Stimulated activated CD4-positive, alpha-beta T cell treated with anti-CD3 and anti-CD28 coated beads, TNF-alpha, amount 100 ng/mL, for 4 hours (primary cell): Measurements from ENCODE around the gene ZNF587.
"Not testable (repeated sequence)": the region's sequence is repeated elsewhere in the genome, so short reads cannot be mapped to it uniquely, and the experiment has no call there.

Experiments
- DNase-seq, 3 experiments: peaks; one replicate each; pipeline ENCODE4 v3.0.0-alpha.2; 2020; ENCODE audit warnings: low read depth in 3 of 3

ZNF587 gene

DNA sequence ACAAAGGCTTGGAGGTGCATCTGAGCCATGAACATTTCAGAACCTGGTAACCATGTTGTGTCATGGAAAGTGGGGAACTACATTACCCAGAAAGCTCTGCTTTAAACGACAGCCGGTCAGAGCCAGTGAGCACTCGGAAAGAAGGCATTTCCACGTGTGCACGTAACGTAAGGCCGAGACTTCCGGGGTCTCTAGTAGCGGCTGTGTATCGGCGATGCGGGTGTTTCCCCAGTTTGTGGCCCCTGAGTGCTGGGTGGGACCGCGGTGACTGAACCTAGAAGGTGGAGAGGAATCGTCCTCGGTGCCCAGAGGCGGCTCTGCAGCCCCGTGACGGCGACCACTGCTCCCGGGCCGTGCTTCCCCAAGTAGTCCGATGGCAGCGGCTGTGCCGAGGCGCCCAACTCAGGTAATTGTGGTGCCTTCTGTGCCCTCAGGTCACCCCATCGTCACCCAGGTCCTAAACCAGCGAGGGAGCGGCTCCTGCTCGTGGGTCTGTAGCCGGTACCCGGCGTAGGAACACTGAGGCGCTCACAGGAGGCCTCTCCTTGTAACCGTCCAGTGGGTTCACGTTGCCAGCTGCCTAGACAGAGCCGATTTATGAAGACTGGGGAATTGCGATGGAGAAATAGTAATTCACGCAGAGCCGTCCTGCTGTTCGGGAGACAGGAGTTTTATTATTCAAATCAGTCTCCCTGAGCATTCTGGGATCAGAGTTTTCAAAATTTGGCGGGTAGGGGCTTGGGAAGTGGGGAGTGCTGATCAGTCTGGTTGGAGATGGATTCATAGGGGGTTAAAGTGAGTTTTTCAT, at the start of gene ZNF587:
Gene ZNF587, plus strand, starts transcription at position 194 of the 808 bp plus-strand sequence. Its CDS starts 180 bp downstream, at position 374.
- peak; percentile 52 to 62 (median 55) for DNase-seq

DNA sequence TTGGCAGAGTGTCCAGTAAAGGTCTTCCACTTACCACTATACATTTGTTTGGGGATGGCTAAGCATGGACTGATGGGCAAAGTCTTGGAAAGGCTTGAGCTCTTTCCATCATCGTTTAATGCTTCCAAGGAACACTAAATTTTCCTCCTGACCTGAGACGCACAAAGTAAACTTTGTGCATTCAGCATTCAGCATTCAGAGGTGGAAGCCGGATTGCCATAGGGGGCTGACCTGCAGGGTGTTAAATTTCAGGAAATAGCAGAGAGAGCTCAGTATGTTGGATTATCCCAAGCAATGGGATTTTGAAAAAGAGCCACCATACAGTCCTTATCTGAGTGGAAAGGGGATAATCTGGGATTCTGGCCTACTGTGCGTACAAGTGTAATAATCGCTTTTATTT, 49.0 kb upstream of the ZNF587 start:
- DNase-seq: no peak

DNA sequence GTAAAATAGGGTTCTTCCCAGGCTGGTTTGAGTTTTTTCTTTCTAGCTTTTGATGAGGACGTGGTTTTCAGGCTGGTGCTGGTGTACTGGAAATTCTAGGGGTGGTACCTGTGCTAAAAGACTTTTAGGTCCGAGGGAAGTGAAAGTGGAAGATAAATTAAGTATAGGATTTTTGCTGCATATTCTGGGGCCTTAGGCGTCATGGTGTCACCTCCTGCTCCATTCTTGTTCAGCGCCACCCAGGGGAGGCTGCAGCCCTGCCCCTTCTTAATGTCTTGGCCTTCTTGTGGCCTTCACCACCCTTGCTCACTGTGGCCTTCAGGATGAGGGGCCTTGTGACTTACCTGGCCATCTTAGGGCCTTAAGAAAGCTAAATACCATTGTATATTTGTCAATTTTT, 47.4 kb upstream of the ZNF587 start:
- no peak for DNase-seq

DNA sequence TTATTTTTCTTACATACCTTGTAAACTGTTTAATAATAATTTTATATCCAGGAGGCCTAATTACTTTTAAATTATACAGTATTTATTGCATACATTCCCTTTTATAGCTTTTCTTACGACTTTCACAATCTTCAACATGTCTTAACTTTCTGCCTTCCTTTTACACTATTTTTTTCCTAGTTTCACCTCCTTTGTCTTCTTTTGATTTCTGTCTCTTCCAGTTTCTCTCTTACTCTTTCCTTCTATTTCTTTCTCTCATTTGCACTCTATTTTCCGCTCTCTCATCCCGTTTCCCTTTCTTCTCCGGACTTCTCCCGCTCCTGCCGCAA, 46.4 kb upstream of the ZNF587 start:
- no peak for DNase-seq

DNA sequence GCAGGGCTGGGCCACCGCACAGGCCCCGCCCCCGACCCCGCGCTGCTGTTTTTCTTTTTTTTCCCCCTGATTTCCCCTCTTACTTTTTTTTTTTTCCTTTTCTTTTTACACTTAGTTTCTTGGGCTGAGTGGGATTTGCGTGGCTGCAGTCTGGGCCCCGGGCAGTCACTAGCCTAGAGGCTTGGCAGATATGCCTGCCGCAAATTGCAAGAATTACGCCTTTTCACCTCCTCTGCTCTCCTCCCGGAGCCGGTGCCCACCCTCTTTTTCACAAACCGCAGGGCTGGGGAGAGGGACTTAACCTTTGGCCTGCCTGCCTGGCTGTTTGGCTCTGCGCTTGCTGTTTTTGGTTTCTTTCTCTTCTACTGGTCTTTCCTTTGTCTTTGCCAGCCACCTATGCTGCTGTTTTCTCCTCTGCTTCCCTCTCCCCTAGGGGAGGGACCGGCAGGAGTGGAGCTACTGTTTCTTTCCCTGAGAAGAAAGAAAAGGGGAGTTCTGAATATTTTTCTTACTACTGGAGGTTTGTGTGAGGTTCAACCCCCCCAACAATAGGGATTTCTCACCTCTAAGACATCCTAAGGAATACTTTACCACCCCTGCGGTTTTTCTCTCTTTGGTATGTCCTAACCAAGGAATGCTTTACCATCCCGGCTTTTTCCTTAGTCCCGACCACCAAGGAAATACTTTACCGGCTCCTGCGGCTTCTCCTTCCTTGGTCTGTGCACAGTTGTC, 45.9 kb upstream of the ZNF587 start:
- no peak for DNase-seq

DNA sequence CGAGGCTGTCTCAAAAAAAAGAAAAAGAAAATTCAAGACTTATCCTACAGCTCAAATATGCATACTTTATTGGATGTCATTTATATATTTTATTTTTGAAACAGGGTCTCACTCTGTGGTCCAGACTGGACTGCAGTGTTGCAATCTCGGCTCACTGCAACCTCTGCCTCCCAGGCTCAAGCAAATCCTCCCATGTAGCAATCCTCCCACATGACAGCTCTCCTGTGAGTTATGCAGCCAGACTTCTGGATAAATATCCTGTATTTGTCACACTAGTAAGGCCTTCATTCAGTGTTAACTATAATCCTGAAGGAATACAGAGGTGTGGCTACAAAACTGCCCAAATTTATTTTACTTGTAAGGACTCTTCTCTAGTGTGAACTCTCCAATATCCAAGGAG, 42.1 kb upstream of the ZNF587 start:
- no peak for DNase-seq

DNA sequence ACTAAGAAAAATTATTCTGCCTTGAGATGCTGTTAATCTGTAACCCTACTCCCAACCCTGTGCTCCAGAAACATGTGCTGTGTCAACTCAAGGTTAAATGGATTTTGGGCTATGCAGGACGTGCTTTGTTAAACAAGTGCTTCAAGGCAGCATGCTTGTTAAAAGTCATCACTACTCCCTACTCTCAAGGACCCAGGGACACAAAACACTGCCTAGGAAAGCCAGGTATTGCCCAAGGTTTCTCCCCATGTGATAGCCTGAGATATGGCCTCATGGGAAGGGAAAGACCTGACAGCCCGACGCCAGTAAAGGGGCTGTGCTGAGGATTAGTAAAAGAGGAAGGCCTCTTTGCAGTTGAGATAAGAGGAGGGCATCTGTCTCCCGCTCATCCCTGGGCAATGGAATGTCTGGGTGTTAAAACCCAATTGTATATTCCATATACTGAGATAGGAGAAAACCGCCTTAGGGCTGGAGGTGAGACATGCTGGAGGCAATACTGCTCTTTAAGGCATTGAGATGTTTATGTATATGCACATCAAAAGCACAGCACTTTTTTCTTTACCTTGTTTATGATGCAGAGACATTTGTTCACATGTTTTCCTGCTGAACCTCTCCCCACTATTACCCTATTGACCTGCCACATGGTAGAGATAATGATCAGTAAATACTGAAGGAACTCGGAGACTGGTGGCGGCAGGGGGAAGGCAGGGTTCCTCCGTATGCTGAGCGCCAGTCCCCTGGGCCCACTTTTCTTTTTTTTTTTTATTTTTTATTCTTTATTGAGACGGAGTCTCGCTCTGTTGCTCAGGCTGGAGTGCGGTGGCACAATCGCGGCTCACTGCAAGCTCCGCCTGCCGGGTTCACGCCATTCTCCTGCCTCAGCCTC, 39.0 kb upstream of the ZNF587 start:
- DNase-seq: not testable (repeated sequence)

DNA sequence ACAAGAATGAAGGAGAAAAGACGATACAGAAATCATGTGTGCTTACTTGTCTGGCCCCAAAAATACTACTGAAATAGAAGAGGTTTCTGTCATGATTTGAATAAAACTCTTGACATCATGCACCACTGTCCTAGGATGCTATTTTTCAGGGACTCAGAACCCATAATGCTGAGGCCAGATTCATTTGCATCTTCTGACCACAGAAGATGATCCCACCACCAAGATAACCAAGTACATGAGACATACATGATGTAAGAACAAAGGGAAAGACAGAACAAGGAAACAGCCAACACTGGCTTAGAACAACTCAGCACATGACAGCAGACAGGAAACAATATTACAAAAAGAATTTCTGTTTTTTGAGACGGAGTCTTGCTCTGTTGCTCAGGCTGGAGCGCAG, 37.4 kb upstream of the ZNF587 start:
- no peak for DNase-seq

DNA sequence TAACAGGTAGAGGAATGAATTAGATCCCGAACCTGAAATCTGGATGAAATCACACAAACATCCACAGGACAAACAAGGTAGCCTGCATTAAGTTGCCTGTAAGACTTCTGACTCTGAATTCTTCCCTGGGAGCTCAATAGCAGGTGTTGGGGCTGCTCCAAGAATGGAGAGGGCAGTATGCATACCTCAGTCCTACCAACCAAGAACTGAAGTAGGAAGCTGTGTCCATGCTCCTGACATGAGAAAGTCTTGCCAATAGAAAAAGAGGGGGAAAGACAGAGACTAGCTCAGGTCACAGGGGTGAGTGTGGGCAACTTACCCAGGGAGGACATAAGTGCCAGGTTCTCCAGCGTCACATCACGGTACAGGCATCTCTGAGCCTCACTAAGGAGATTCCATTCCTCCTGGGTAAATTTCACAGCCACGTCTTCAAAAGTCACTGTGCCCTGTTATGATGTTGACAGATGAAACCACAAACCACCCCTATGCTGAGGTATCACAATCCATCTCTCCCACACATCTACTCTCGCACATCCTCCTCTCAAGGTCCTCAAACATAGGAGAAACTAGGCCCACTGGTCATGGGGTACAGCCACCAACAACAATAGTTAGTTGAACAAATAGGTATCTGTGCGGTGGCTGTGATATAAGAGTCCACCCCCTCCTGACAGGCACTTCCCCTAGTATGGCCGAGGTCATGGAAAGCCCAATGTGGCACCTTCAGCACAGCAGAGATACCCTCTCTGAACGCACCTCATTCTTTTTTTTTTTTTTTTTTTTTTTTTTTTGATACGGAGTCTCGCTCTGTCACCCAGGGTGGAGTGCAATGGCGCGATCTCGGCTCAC, 36.5 kb upstream of the ZNF587 start:
- not testable (repeated sequence) for DNase-seq

DNA sequence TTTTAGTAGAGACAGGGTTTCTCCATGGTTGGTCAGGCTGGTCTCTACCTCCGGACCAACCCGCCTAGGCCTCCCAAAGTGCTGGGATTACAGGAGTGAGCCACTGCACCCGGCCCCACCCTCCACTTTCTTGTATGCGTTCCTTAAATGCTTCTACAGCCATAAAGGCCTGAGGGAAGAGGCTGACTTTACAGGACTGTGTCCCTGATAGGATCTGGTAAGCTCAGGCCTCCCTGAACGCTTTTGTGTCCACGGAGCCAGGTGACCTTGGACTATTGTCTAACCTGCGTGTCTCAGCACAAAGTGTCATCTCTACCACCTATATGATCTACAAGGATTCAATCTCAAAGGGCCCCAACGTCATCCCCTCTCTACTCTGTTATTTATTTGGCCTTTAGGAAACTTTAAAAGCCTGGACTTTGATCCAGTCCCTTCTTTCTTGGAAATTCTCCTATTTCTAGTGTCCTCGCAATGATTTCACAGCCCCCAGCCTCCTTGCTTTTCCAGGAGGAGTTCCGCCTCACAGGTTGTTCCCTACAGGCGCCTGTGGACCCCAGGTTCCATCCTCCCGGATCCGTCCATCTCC, 35.6 kb upstream of the ZNF587 start:
- DNase-seq: no peak

DNA sequence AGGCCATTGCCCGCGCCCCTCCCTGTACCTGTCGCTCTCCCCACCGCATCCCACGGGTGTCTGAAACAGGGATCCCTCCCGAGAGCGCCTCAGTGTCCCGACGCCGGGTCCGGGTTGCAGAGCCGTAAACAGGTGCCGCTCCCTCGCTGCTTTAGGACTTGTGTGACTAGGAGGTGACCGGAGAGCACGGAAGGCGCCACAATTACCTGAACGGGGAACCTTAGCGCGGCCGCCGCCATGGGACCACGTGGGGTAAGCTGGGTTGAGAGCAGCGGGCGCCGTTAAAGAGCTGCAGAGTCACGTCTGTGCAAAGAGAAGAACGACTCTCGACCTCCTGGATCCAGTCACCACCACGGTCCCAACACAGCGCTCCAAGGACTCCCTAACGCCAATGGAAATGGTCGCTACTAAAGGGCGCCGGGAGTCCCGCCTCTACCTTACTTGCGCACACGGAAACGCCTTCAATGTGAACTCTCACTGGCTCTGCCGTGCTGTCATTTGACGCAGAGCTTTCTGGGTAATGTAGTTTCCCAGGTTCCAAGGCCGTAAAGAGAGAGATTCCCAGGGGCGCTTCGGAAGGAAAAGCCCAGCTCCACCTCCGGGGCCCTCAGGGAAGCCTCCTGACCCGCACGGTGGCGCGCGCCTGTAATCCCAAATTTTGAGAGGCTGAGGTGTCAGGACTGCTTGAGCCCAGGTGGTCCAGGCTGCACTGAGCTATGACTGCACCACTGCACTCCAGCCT, 35.0 kb upstream of the ZNF587 start, which contains the start of gene ZNF552:
Gene ZNF552, minus strand, starts transcription at position 409 of the 742 bp plus-strand sequence. Its CDS starts 170 bp downstream, at position 239.
- peak; percentile 38 to 58 (median 43) for DNase-seq

DNA sequence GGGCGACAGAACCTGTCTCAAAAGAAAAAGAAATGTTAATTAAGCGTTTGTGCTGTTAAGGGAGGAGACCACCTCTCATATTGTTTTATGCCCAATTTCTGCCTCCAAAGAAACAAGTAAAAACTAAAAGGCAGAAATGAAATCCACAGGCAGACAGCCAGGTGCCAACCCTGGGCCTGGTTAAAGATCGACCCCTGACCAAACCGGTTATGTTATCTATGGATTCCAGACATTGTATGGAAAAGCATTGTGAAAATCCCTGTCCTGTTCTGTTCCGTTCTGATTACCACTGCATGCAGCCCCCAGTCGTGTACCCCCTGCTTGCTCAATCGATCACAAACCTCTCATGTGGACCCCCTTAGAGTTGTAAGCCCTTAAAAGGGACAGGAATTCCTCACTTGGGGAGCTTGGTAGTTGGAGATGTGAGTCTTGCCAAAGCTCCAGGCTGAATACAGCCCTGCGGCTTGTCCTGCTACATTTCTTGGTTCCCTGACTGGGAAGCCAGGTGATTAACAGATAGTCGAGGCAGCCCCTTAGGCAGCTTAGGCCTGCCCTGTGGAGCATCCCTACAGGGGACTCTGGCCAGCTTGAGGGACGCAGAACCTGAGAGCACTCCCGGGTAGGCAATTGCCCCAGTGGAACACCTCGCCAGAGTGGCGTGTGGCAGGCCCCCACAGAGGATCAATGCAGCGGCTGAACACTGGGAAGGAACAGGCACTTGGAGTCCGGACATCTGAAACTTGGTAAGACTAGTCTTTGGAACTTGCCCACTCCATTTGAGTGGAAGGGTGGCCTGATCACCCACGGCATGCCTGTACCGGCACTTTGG, 34.2 kb upstream of the ZNF587 start:
- DNase-seq: no peak

DNA sequence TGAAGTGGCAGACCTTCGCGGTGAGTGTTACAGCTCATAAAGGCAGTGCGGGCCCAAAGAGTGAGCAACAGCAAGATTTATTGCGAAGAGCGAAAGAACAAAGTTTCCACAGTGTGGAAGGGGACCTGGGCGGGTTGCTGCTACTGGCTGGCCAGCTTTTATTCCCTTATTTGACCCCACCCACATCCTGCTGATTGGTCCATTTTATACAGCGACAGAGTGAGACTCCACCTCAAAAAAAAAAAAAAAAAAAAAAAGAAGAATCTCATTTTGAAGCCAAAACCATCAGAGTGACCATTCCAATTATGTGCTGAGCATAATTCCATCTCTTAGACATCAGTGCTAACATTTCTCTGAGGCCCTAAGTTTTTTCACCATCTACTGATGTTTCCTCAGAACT, 33.0 kb upstream of the ZNF587 start:
- no peak for DNase-seq

DNA sequence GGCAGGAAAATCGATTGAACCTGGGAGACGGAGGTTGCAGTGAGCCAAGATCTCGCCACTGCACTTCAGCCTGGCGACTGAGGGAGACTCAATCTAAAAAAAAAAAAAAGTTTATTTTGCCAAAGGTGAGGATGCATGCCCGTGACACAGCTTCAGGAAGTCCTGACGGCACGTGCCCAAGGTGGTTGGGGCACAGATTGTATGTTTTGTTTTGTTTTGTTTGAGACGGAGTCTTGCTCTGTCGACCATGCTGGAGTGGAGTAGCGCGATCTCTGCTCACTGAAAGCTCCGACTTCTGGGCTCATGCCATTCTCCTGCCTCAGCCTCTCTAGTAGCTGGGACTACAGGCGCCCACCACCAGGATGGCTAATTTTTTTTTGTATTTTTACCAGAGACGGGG, 31.7 kb upstream of the ZNF587 start:
- no peak for DNase-seq

DNA sequence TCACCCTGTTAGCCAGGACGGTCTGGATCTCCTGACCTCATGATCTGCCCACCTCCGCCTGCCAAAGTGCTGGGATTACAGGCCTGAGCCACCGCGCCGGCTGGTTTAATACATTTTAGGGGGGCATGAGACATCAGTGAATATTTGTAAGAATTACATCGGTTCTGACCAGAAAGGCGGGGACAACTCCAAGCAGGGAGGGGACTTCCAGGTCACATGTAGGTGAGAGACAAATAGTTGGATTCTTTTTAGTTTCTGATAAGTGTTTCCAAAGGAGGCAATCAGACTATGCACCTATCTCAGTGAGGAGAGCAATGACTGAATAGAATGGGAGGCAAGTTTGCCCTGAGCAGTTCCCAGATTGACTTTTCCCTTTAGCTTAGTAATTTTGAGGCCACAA, 31.3 kb upstream of the ZNF587 start:
- no peak for DNase-seq

DNA sequence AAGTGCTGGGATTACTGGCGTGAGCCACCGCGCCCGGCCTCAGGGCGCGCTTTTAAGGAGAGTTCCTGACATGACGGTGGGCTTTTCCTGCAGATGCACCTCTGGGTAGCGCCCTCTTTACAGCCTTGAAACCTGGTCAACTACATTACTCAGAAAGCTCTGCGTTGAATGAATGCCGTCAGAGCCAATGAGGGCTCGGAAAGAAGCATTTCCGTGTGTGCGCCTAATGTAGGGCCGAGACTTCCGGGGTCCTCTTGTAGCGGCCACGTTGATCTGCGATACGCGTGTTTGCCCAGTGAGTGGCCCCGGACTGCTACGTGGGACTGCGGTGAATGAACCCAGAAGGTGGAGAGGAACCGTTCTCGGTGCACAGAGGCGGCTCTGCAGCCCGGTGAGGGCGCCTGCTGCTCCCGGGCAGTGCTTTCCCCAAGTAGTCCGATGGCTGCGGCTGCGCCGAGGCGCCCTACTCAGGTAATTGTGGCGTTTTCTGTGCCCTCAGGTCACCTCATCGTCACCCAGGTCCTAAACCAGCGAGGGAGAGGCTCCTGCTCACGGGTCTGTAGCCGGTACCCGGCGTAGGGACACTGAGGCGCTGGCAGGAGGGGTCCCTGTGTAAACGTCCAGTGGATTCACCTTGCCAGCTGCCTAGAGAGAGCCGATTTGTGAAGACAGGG, 30.0 kb upstream of the ZNF587 start:
- DNase-seq: peak; percentile 51 to 62 (median 61)

DNA sequence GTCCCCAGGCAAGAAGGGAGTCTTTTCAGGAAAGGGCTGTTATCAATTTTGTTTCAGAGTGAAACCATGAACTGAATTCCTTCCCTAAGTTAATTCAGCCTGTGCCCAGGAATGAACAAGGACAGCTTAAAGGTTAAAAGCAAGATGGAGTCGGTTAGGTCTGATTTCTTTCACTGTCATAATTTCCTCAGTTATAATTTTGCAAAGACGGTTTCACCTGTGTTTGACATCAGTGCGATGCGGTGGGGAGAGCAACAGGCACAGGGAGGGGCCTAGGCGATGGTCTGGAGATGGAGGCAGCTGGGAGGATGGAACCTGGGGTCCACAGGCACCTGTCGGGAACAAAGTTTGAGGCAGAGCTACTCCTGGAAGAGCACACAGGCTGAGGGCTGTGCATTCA, 29.1 kb upstream of the ZNF587 start:
- DNase-seq: no peak

DNA sequence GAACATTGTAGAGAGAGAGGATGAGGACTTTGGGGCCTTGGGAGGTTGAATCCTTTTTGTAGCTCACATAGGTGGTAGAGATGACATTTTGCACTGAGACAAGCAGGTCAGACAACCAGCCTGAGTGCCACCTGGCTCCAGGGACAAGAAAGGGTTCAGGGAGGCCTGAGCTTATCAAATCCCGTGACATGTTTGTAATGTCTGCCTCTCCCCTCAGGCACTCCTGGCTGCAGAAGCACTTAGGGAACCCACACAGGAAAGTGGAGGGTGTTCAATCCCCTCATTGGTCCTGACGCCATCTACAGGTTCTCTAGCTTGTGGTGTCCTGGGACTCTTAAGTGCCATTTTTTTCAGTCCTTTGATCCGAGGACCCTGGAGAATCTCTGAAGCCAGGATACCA, 28.6 kb upstream of the ZNF587 start:
- not testable (repeated sequence) for DNase-seq

DNA sequence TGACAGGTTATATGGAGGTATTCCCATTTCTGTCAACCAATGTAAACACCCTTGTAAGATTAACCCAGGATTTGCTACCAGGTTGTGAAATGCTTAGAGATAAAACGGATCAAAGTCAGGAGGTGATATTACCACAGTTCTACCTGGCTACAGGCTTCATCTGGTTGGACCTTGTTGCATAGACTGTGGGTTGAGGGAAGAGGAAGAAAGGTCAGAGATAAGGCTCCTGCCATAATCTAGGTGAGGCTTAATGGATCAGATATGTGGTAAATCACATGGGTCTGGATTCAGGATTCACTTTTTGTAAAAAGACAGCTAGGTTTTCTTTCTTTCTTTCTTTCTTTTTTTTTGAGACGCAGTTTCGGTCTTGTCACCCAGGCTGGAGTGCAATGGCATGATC, 28.2 kb upstream of the ZNF587 start:
- DNase-seq: not testable (repeated sequence)
